Lung (tissue), 12 donors: Measurements from ENCODE around the gene MICAL2. TPM values are rescaled to one million over a fixed set of nuclear protein-coding genes. Genes with fewer than 3 reads are reported as not detected.

Source experiments
- ATAC-seq: fragments of 200-7000 bp; cut with Tn5 transposase; one replicate; pipeline ENCODE4 v1.9.1; 2020; ENCODE audit warnings: moderate number of reproducible peaks; ENCODE audit not compliant: insufficient read depth, low FRiP score
- DNase-seq, 3 donors: peaks; one replicate each; pipeline ENCODE4 v3.0.0-alpha.2; 2013 to 2017
- H3K27ac ChIP-seq, 2 donors: one replicate each; pipeline ENCODE4 v1.5.1; 2013; ENCODE audit warnings: mild to moderate bottlenecking in 2 of 2, moderate library complexity in 2 of 2, control low read depth in 1 of 2, inconsistent platforms in 1 of 2, low read depth in 1 of 2, low read length in 1 of 2
- H3K27me3 ChIP-seq, 3 donors: one replicate each; pipeline ENCODE4 v1.5.1; 2013; ENCODE audit warnings: low read length in 2 of 3; ENCODE audit not compliant: control insufficient read depth in 3 of 3, insufficient read depth in 3 of 3
- H3K36me3 ChIP-seq, 4 donors: one replicate each; pipeline ENCODE4 v1.5.1; 2013; ENCODE audit warnings: low read length in 4 of 4, mild to moderate bottlenecking in 1 of 4, moderate library complexity in 1 of 4; ENCODE audit not compliant: control insufficient read depth in 4 of 4, insufficient read depth in 4 of 4
- H3K4me1 ChIP-seq, 5 donors: one replicate each; pipeline ENCODE4 v1.5.1; 2013; ENCODE audit warnings: low read length in 5 of 5, mild to moderate bottlenecking in 2 of 5, moderate library complexity in 1 of 5; ENCODE audit not compliant: control insufficient read depth in 5 of 5, insufficient read depth in 5 of 5
- H3K4me3 ChIP-seq: one replicate; pipeline ENCODE4 v1.5.1; 2013; ENCODE audit warnings: mild to moderate bottlenecking, control low read depth, moderate library complexity
- H3K9ac ChIP-seq, 2 donors: one replicate each; pipeline ENCODE4 v1.5.1; 2013; ENCODE audit warnings: low read length in 2 of 2, control low read depth in 1 of 2; ENCODE audit not compliant: insufficient read depth in 1 of 2
- H3K9me3 ChIP-seq, 4 donors: one replicate each; pipeline ENCODE4 v1.5.1; 2013; ENCODE audit warnings: low read length in 3 of 4, mild to moderate bottlenecking in 1 of 4, moderate library complexity in 1 of 4; ENCODE audit not compliant: control insufficient read depth in 4 of 4, insufficient read depth in 3 of 4
- CTCF ChIP-seq: IDR thresholded peaks from 2 replicates; pipeline ENCODE4 v1.5.1; 2012; ENCODE audit warnings: mild to moderate bottlenecking; ENCODE audit errors: control extremely low read depth, extremely low read depth
- WGBS, 2 donors: extraction: QIAGEN DNeasy Blood & Tissue Kit; methylation state at CpG; one replicate each; pipeline ENCODE4 v1.1.7; 2013; 5-methylcytosine and 5-hydroxymethylcytosine counted together
- polyA plus RNA-seq, 2 donors: library from polyadenylated mRNA; stranded (reverse); fragments of 200-250 nt; gene quantifications; one replicate each; pipeline ENCODE4 v1.2.1, GENCODE V29; 2013
- total RNA-seq, 2 donors: library from RNA; depleted of rRNA in 1 of 2; stranded (reverse); fragments of >200 nt in 1 of 2; gene quantifications; one replicate each; pipeline ENCODE4 v1.2.1, GENCODE V29; 2014 to 2021
- donor health status: control.
- donor health status: control.
- donor health status: Bipolar disorder and iron deficiency.
- donor health status: healthy.
- donor health status: DM: yes; HTN: yes; CAD: no.

Gene MICAL2
- total and polyA plus RNA-seq, 4 donors, result 38.2 to 218 (median 99.6) TPM

DNA sequence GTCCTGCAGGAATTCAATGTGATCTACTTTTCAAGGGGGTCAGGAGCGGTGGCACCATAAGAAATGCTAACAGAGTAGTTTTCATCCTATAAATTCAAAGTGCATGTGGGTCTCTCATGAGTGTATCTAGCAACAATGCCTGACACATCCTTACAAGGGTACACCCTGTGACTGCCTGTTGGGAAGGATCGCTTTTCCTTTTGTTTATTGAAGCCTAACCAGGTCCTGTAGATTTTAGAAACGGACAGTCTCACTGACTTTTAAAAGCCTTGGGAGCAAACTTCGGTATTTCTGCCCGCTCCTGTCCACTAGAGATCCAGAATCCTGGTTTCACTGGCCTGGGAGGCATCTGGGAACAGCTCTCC is 102.4 kb downstream of the MICAL2 start:
- no peaks in the 10 kb centered on the region for H3K27me3 ChIP-seq
- peaks cover 0 to 11% (median 9%) of the 10 kb centered on the region in 5 donors for H3K4me1 ChIP-seq
- no peak overlapping the region for H3K4me3 ChIP-seq
- no peak overlapping the region for H3K27ac ChIP-seq
- no peak for TF ChIP-seq CTCF
- ATAC-seq, result no peak
- no peak for DNase-seq
- peaks cover 0 to 25% (median 8%) of the 10 kb centered on the region in 4 donors for H3K36me3 ChIP-seq
- no peaks in the 10 kb centered on the region for H3K9me3 ChIP-seq
- WGBS, 2 donors, result 95 to 96% methylated on average over 5 of the region's 5 CpGs
- H3K9ac ChIP-seq, result no peak overlapping the region

GRCh38 chr11:12213883-12214282 is 103.5 kb downstream of the MICAL2 start:
- no peaks in the 10 kb centered on the region for H3K27me3 ChIP-seq
- no peak for DNase-seq
- TF ChIP-seq CTCF, result no peak
- H3K9ac ChIP-seq, result no peak overlapping the region
- no peak overlapping the region for H3K4me3 ChIP-seq
- peaks cover 0 to 15% (median 9%) of the 10 kb centered on the region in 5 donors for H3K4me1 ChIP-seq
- 79 to 95% methylated on average over 5 of the region's 5 CpGs for WGBS, 2 donors
- no peak for ATAC-seq
- peak overlapping the region in 1 of 2 donors; percentile 13 for H3K27ac ChIP-seq
- H3K36me3 ChIP-seq, result peaks cover 0 to 19% (median 9%) of the 10 kb centered on the region in 4 donors
- no peaks in the 10 kb centered on the region for H3K9me3 ChIP-seq

DNA sequence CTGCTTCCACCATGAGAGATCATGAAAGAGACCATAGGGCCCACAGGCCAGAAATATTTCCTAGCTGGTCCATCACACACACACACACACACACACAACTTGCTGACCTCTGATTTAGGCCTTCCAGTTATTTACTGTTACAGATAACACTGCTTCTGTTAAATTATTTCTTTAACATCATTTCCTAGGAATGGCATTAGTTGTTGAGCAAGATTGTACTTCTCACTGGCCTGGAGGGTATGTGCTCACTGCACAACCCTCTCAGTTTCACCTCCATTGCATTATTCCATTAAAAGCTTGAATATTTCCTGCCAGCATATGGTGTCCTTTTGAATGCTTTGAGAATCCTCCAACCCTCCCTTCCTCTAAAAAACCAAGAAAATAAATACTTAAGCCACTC is 104.4 kb downstream of the MICAL2 start:
- peaks cover 0 to 13% (median 6%) of the 10 kb centered on the region in 4 donors for H3K36me3 ChIP-seq
- H3K9me3 ChIP-seq, result no peaks in the 10 kb centered on the region
- DNase-seq (no peak), ATAC-seq (peak; percentile 16)
- H3K4me3 ChIP-seq, result no peak overlapping the region
- TF ChIP-seq CTCF, result no peak
- no peak overlapping the region for H3K9ac ChIP-seq
- peak overlapping the region in 1 of 2 donors; percentile 71 for H3K27ac ChIP-seq
- peaks cover 0 to 17% (median 6%) of the 10 kb centered on the region in 5 donors for H3K4me1 ChIP-seq
- no peaks in the 10 kb centered on the region for H3K27me3 ChIP-seq

DNA sequence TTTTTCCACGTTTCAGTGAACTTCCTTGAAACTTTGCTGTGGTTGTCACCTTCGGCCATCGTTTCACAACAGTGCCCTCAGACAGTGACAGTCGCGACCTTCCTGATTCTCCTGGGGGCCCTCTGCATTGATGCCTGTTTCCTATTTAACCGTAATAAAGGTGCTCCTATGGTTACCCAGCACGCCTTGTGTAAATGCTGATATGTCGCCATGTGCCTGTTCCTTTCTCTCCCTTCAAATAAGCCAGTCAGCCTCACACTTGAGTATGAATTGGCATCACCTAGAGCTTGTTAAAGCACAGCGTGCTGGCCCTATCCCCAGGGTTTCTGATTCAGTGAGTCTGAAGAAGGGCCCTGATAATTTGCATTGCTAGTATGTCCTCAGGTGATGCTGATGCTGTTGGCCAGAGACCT is 104.8 kb downstream of the MICAL2 start:
- 24 to 50% methylated on average over 9 of the region's 9 CpGs for WGBS, 2 donors
- ATAC-seq (peak; percentile 38), DNase-seq (no peak)
- no peaks in the 10 kb centered on the region for H3K9me3 ChIP-seq
- H3K4me3 ChIP-seq, result no peak overlapping the region
- no peaks in the 10 kb centered on the region for H3K27me3 ChIP-seq
- no peak for TF ChIP-seq CTCF
- peak overlapping the region in 1 of 2 donors; percentile 71 for H3K27ac ChIP-seq
- peaks cover 0 to 12% (median 6%) of the 10 kb centered on the region in 4 donors for H3K36me3 ChIP-seq
- no peak overlapping the region for H3K9ac ChIP-seq
- H3K4me1 ChIP-seq, result peaks cover 0 to 22% (median 8%) of the 10 kb centered on the region in 5 donors
